OCI-LY1 (cell line): ENCODE data around the gene PACSIN2.

Source experiments
- H2AFZ ChIP-seq: fragments of 200-600 bp; sonication (generic), shearing (Covaris generic); 2 replicates; pipeline ENCODE4 v1.6.0; 2014; ENCODE audit warnings: antibody characterized with exemption, mild to moderate bottlenecking, low read length
- H3F3A ChIP-seq: fragments of 200-600 bp; sonication (generic), shearing (Covaris generic); 2 replicates; pipeline ENCODE4 v1.6.0; 2014; ENCODE audit warnings: mild to moderate bottlenecking, antibody characterized with exemption, low read length, moderate library complexity; ENCODE audit not compliant: insufficient read depth
- H3K27ac ChIP-seq: fragments of 200-600 bp; sonication (generic); 2 replicates; pipeline ENCODE4 v1.5.1; 2014; ENCODE audit warnings: low read length, mixed run types, mild to moderate bottlenecking, low read depth; ENCODE audit not compliant: poor library complexity, severe bottlenecking
- H3K27me3 ChIP-seq: fragments of 200-600 bp; sonication (generic); 2 replicates; pipeline ENCODE4 v1.6.0; 2014; ENCODE audit warnings: antibody characterized with exemption, mild to moderate bottlenecking, low read length, moderate library complexity; ENCODE audit not compliant: insufficient read depth
- H3K36me3 ChIP-seq: fragments of 200-600 bp; sonication (generic); 2 replicates; pipeline ENCODE4 v1.6.1; 2014; ENCODE audit warnings: mild to moderate bottlenecking, antibody characterized with exemption, low read length, moderate library complexity, mixed read lengths; ENCODE audit not compliant: insufficient read depth
- H3K4me1 ChIP-seq: fragments of 200-600 bp; sonication (generic); 2 replicates; pipeline ENCODE4 v1.5.1; 2014; ENCODE audit warnings: mild to moderate bottlenecking, low read length, moderate library complexity; ENCODE audit not compliant: insufficient read depth, severe bottlenecking
- H3K4me2 ChIP-seq: fragments of 200-600 bp; sonication (generic), shearing (Covaris generic); 2 replicates; pipeline ENCODE4 v1.6.1; 2014; ENCODE audit warnings: low read length
- H3K4me3 ChIP-seq: fragments of 200-600 bp; sonication (generic); 2 replicates; pipeline ENCODE4 v1.5.1; 2014; ENCODE audit warnings: low read length, low read depth, mild to moderate bottlenecking, mixed read lengths; ENCODE audit not compliant: poor library complexity, severe bottlenecking
- H3K79me2 ChIP-seq: fragments of 200-600 bp; shearing (Covaris generic); 2 replicates; pipeline ENCODE4 v1.6.1; 2016; ENCODE audit warnings: mixed run types, low read length, mixed read lengths; ENCODE audit not compliant: insufficient read depth
- H3K9ac ChIP-seq: fragments of 200-600 bp; sonication (generic), shearing (Covaris generic); 2 replicates; pipeline ENCODE4 v1.6.1; 2014; ENCODE audit warnings: mild to moderate bottlenecking, low read length, mixed read lengths
- H3K9me2 ChIP-seq: fragments of 200-600 bp; sonication (generic), shearing (Covaris generic); 2 replicates; pipeline ENCODE4 v1.6.1; 2014; ENCODE audit warnings: low read depth, mild to moderate bottlenecking, low read length, mixed read lengths
- H3K9me3 ChIP-seq: fragments of 200-600 bp; shearing (Covaris generic); 2 replicates; pipeline ENCODE4 v1.6.1; 2014; ENCODE audit warnings: low read length, mixed read lengths
- H4K20me1 ChIP-seq: fragments of 200-600 bp; sonication (generic), shearing (Covaris generic); 2 replicates; pipeline ENCODE4 v1.6.0; 2016; ENCODE audit warnings: mild to moderate bottlenecking, low read length; ENCODE audit not compliant: insufficient read depth
- EZH2 ChIP-seq: fragments of 200-600 bp; sonication (generic), shearing (Covaris generic); IDR thresholded peaks from 2 replicates; pipeline ENCODE4 v1.8.0; 2017; ENCODE audit warnings: borderline replicate concordance, mixed run types, mild to moderate bottlenecking, antibody characterized with exemption, low read length, moderate library complexity, mixed read lengths
- TF ChIP-seq, protein P1 (sequence below): fragments of 200-600 bp; sonication (generic), shearing (Covaris generic); IDR thresholded peaks from 2 replicates; pipeline ENCODE4 v1.5.1; 2017; ENCODE audit warnings: mild to moderate bottlenecking, antibody characterized with exemption, low read length, moderate library complexity, mixed read lengths

The PACSIN2 gene

GRCh38 chr22:43036282-43036829 lies 21.4 kb upstream of the PACSIN2 start:
- no peak overlapping the region for H2AFZ ChIP-seq
- H3K9me2 ChIP-seq: no peaks in the 10 kb centered on the region
- no peaks in the 10 kb centered on the region for H3K27me3 ChIP-seq
- no peak overlapping the region for H3K9ac ChIP-seq
- no peak overlapping the region for H3K4me3 ChIP-seq
- no peaks in the 10 kb centered on the region for H3K79me2 ChIP-seq
- H3K36me3 ChIP-seq: no peaks in the 10 kb centered on the region
- no peak overlapping the region for H3K4me2 ChIP-seq
- TF ChIP-seq, protein P1, sequence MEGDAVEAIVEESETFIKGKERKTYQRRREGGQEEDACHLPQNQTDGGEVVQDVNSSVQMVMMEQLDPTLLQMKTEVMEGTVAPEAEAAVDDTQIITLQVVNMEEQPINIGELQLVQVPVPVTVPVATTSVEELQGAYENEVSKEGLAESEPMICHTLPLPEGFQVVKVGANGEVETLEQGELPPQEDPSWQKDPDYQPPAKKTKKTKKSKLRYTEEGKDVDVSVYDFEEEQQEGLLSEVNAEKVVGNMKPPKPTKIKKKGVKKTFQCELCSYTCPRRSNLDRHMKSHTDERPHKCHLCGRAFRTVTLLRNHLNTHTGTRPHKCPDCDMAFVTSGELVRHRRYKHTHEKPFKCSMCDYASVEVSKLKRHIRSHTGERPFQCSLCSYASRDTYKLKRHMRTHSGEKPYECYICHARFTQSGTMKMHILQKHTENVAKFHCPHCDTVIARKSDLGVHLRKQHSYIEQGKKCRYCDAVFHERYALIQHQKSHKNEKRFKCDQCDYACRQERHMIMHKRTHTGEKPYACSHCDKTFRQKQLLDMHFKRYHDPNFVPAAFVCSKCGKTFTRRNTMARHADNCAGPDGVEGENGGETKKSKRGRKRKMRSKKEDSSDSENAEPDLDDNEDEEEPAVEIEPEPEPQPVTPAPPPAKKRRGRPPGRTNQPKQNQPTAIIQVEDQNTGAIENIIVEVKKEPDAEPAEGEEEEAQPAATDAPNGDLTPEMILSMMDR: no peak
- no peak for TF ChIP-seq EZH2
- H3F3A ChIP-seq: no peaks in the 10 kb centered on the region
- no peak overlapping the region for H3K27ac ChIP-seq
- H4K20me1 ChIP-seq: no peaks in the 10 kb centered on the region
- H3K4me1 ChIP-seq: no peaks in the 10 kb centered on the region
- H3K9me3 ChIP-seq: no peaks in the 10 kb centered on the region

DNA sequence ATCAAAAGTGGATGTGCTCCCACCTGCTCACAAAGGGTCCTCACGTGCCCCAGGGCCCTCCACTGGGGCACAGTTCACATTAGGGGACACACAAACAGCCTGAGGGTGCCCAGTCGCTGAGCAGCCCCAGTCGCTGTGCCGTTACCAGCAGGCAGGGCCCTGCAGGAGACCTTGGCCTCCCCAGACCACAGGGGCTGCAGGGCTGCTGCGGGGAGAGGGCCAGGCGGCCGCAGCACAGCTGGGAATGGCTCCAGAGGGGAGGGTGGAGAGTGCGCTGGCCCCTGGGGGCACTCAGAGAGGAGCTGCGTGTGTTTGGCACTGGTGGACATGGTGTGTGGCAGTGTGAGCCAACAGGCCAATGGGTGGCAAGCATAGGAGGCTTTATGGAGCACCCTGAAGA lies 20.3 kb upstream of the PACSIN2 start:
- Histone ChIP-seq H3K9me2 (no peaks in the 10 kb centered on the region), H2AFZ (no peak overlapping the region), H4K20me1 (no peaks in the 10 kb centered on the region), H3K9ac (no peak overlapping the region), H3K36me3 (no peaks in the 10 kb centered on the region), H3K27ac (no peak overlapping the region), H3K4me1 (no peaks in the 10 kb centered on the region), H3K9me3 (no peaks in the 10 kb centered on the region), H3K4me2 (no peak overlapping the region), H3F3A (no peaks in the 10 kb centered on the region), H3K79me2 (no peaks in the 10 kb centered on the region), H3K4me3 (no peak overlapping the region), H3K27me3 (no peaks in the 10 kb centered on the region)
- TF ChIP-seq, protein P1: no peak
- TF ChIP-seq EZH2: no peak

GRCh38 chr22:43031617-43032016 lies 16.7 kb upstream of the PACSIN2 start:
- Histone ChIP-seq H3K4me3 (no peak overlapping the region), H3K27ac (no peak overlapping the region), H3K4me2 (no peak overlapping the region), H3K9me2 (no peaks in the 10 kb centered on the region), H3K9ac (no peak overlapping the region), H2AFZ (no peak overlapping the region), H3K79me2 (no peaks in the 10 kb centered on the region), H3K36me3 (no peaks in the 10 kb centered on the region), H3K4me1 (no peaks in the 10 kb centered on the region), H3F3A (no peaks in the 10 kb centered on the region), H3K9me3 (no peaks in the 10 kb centered on the region), H4K20me1 (no peaks in the 10 kb centered on the region), H3K27me3 (peaks cover 4% of the 10 kb centered on the region; the same call in 1 of the 2 replicates)
- TF ChIP-seq EZH2: no peak
- TF ChIP-seq, protein P1: no peak
